WTC11 (cell line): ENCODE measurements around the gene SEC24A. TPM values are rescaled to one million over a fixed set of nuclear protein-coding genes. Genes with fewer than 3 reads are reported as not detected.
A peak's percentile ranks its signal among the peaks of the same experiment; 100 is the strongest.

ENCODE experiments used
- CREM ChIP-seq: sonication (generic); formaldehyde crosslinking; IDR thresholded peaks from 2 replicates; pipeline ENCODE4 v1.8.1; 2022; ENCODE audit warnings: mild to moderate bottlenecking, missing genetic modification reagents, moderate library complexity
- ELF4 ChIP-seq: sonication (generic); formaldehyde crosslinking; IDR thresholded peaks from 2 replicates; pipeline ENCODE4 v1.8.1; 2022; ENCODE audit warnings: low read depth, mild to moderate bottlenecking, moderate library complexity, missing genetic modification reagents
- FOXK1 ChIP-seq: sonication (generic); formaldehyde crosslinking; IDR thresholded peaks from 2 replicates; pipeline ENCODE4 v1.8.0; 2022; ENCODE audit warnings: mild to moderate bottlenecking, moderate library complexity, missing genetic modification reagents
- GABPB1 ChIP-seq: sonication (generic); formaldehyde crosslinking; IDR thresholded peaks from 2 replicates; pipeline ENCODE4 v1.8.1; 2023; ENCODE audit warnings: mild to moderate bottlenecking, missing genetic modification reagents
- IRF2 ChIP-seq: sonication (generic); formaldehyde crosslinking; IDR thresholded peaks from 2 replicates; pipeline ENCODE4 v1.8.0; 2022; ENCODE audit warnings: low read depth, missing genetic modification reagents, borderline replicate concordance
- JAZF1 ChIP-seq: fragments of 250-450 bp; sonication (Bioruptor Pico); IDR thresholded peaks from 2 replicates; pipeline ENCODE4 v1.9.0; 2021; ENCODE audit warnings: moderate library complexity, mild to moderate bottlenecking, inconsistent platforms
- KAT7 ChIP-seq: sonication (generic); formaldehyde crosslinking; IDR thresholded peaks from 2 replicates; pipeline ENCODE4 v1.8.1; 2023; ENCODE audit warnings: missing genetic modification reagents, mild to moderate bottlenecking, borderline replicate concordance
- NFE2L1 ChIP-seq: sonication (generic); formaldehyde crosslinking; IDR thresholded peaks from 2 replicates; pipeline ENCODE4 v1.8.1; 2023; ENCODE audit warnings: missing genetic modification reagents
- NFYB ChIP-seq: sonication (generic); formaldehyde crosslinking; conservative IDR thresholded peaks from 2 replicates; pipeline ENCODE4 v1.8.0; 2022; ENCODE audit warnings: low read depth, missing genetic modification reagents
- NR2C2 ChIP-seq: sonication (generic); formaldehyde crosslinking; IDR thresholded peaks from 2 replicates; pipeline ENCODE4 v1.8.0; 2022; ENCODE audit warnings: mild to moderate bottlenecking, missing genetic modification reagents
- PRRX2 ChIP-seq: fragments of 250-450 bp; sonication (Bioruptor Pico); IDR thresholded peaks from 2 replicates; pipeline ENCODE4 v1.8.0; 2021; ENCODE audit warnings: mild to moderate bottlenecking
- SMAD4 ChIP-seq: sonication (generic); formaldehyde crosslinking; IDR thresholded peaks from 2 replicates; pipeline ENCODE4 v1.8.0; 2022; ENCODE audit warnings: mild to moderate bottlenecking, missing genetic modification reagents
- TEAD1 ChIP-seq: sonication (generic); formaldehyde crosslinking; IDR thresholded peaks from 2 replicates; pipeline ENCODE4 v1.8.0; 2022; ENCODE audit warnings: mild to moderate bottlenecking, missing genetic modification reagents
- TEAD4 ChIP-seq: sonication (generic); formaldehyde crosslinking; IDR thresholded peaks from 2 replicates; pipeline ENCODE4 v1.8.0; 2022; ENCODE audit warnings: mild to moderate bottlenecking, missing genetic modification reagents
- ZNF219 ChIP-seq: sonication (generic); formaldehyde crosslinking; IDR thresholded peaks from 2 replicates; pipeline ENCODE4 v1.8.0; 2023; ENCODE audit warnings: missing genetic modification reagents, mild to moderate bottlenecking, borderline replicate concordance
- ZNF416 ChIP-seq: fragments of 250-450 bp; sonication (Bioruptor Pico); IDR thresholded peaks from 2 replicates; pipeline ENCODE4 v1.9.0; 2021; ENCODE audit warnings: mild to moderate bottlenecking, inconsistent platforms
- total RNA-seq: library from RNA; stranded (reverse); gene quantifications from 3 replicates; pipeline ENCODE4 v1.2.3, GENCODE V29; 2021
- TF ChIP-seq, protein P1 (sequence below): sonication (generic); formaldehyde crosslinking; IDR thresholded peaks from 2 replicates; pipeline ENCODE4 v1.8.1; 2022; ENCODE audit warnings: low read depth, mild to moderate bottlenecking, moderate library complexity, missing genetic modification reagents, borderline replicate concordance
- TF ChIP-seq, protein P2 (sequence below): fragments of 250-450 bp; sonication (Bioruptor Pico); IDR thresholded peaks from 2 replicates; pipeline ENCODE4 v1.9.0; 2021; ENCODE audit warnings: mild to moderate bottlenecking
- TF ChIP-seq, protein P3 (sequence below): sonication (generic); formaldehyde crosslinking; IDR thresholded peaks from 2 replicates; pipeline ENCODE4 v1.8.0; 2022; ENCODE audit warnings: mild to moderate bottlenecking, missing genetic modification reagents
- TF ChIP-seq, protein P4 (sequence below): sonication (generic); formaldehyde crosslinking; IDR thresholded peaks from 2 replicates; pipeline ENCODE4 v1.8.1; 2023; ENCODE audit warnings: mild to moderate bottlenecking, missing genetic modification reagents, moderate library complexity
- TF ChIP-seq, protein P5 (sequence below): sonication (generic); formaldehyde crosslinking; conservative IDR thresholded peaks from 2 replicates; pipeline ENCODE4 v1.8.1; 2022; ENCODE audit warnings: mild to moderate bottlenecking, missing genetic modification reagents
- TF ChIP-seq, protein P6 (sequence below): fragments of 200-600 bp; IDR thresholded peaks from 2 replicates; pipeline ENCODE4 v1.8.0; 2022; ENCODE audit warnings: antibody characterized with exemption
- TF ChIP-seq, protein P7 (sequence below): sonication (generic); formaldehyde crosslinking; IDR thresholded peaks from 2 replicates; pipeline ENCODE4 v1.8.1; 2022; ENCODE audit warnings: mild to moderate bottlenecking, missing genetic modification reagents, moderate library complexity, borderline replicate concordance
- TF ChIP-seq, protein P8 (sequence below): fragments of 250-450 bp; sonication (Bioruptor Pico); IDR thresholded peaks from 2 replicates; pipeline ENCODE4 v1.9.0; 2021; ENCODE audit warnings: mild to moderate bottlenecking
- TF ChIP-seq, protein P9 (sequence below): sonication (generic); formaldehyde crosslinking; IDR thresholded peaks from 2 replicates; pipeline ENCODE4 v1.8.1; 2023; ENCODE audit warnings: mild to moderate bottlenecking, missing genetic modification reagents, moderate library complexity
- TF ChIP-seq, protein P10 (sequence below): sonication (generic); formaldehyde crosslinking; conservative IDR thresholded peaks from 2 replicates; pipeline ENCODE4 v1.8.1; 2023; ENCODE audit warnings: mild to moderate bottlenecking, low read depth, missing genetic modification reagents, moderate library complexity

The SEC24A gene
- total RNA-seq, 1 experiment from 2014 or later, result 30.5 TPM

DNA sequence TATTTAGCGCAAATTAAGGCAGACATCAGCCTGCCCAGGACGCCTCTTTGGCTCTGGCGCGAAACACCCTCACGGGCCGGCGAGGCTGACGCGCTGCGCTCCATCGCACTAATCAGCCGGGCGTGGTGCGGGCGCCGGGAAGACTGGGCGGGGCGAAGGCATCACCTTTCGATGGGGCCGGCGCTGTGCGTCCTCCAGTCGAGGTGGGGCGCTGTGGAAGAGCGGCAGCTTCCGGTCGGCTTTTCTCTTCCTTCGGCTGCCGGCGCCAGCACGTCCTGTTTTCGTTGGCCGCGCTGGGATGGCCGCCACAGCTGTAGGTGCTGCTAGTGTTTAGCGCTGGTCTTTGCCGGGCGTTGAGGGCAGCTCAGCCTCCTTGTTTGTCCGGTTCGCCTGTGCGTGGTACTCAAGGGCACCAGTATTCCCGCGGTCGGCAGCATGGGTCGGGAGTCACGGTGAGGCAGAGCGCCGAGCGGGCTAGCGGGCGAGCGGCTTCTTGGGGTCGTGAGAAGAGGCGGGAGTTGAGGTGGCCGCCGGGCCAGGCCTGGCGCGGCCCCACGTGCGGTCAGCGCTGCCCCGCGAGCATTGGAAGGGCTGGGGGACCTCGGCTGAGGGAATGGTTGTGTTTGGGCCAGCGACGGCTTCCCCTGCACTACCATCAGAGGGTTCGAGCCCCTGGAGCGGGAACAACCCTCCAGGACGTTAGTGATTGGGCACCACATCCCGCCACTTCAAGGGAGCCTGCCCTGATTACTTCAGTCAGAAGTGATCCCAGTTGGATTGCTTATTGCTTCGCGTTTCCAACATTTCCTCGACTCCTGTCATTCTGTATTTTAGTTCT lies 110.1 kb downstream of the SEC24A start, which contains the start of gene DDX46 (continued):
- TF ChIP-seq, protein P1, sequence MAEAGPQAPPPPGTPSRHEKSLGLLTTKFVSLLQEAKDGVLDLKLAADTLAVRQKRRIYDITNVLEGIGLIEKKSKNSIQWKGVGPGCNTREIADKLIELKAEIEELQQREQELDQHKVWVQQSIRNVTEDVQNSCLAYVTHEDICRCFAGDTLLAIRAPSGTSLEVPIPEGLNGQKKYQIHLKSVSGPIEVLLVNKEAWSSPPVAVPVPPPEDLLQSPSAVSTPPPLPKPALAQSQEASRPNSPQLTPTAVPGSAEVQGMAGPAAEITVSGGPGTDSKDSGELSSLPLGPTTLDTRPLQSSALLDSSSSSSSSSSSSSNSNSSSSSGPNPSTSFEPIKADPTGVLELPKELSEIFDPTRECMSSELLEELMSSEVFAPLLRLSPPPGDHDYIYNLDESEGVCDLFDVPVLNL (CRISPR knock-in tag), result no peak
- no peak for TF ChIP-seq SMAD4 (CRISPR knock-in tag)
- peak; percentile 65 for TF ChIP-seq TEAD1 (CRISPR knock-in tag)
- TF ChIP-seq FOXK1 (CRISPR knock-in tag), result peak; percentile 99
- TF ChIP-seq, protein P2, sequence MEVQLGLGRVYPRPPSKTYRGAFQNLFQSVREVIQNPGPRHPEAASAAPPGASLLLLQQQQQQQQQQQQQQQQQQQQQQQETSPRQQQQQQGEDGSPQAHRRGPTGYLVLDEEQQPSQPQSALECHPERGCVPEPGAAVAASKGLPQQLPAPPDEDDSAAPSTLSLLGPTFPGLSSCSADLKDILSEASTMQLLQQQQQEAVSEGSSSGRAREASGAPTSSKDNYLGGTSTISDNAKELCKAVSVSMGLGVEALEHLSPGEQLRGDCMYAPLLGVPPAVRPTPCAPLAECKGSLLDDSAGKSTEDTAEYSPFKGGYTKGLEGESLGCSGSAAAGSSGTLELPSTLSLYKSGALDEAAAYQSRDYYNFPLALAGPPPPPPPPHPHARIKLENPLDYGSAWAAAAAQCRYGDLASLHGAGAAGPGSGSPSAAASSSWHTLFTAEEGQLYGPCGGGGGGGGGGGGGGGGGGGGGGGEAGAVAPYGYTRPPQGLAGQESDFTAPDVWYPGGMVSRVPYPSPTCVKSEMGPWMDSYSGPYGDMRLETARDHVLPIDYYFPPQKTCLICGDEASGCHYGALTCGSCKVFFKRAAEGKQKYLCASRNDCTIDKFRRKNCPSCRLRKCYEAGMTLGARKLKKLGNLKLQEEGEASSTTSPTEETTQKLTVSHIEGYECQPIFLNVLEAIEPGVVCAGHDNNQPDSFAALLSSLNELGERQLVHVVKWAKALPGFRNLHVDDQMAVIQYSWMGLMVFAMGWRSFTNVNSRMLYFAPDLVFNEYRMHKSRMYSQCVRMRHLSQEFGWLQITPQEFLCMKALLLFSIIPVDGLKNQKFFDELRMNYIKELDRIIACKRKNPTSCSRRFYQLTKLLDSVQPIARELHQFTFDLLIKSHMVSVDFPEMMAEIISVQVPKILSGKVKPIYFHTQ, result no peak
- no peak for TF ChIP-seq NFE2L1 (CRISPR knock-in tag)
- TF ChIP-seq, protein P3, sequence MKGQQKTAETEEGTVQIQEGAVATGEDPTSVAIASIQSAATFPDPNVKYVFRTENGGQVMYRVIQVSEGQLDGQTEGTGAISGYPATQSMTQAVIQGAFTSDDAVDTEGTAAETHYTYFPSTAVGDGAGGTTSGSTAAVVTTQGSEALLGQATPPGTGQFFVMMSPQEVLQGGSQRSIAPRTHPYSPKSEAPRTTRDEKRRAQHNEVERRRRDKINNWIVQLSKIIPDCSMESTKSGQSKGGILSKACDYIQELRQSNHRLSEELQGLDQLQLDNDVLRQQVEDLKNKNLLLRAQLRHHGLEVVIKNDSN, result no peak; the same call in 1 of the 2 replicates
- TF ChIP-seq IRF2, result no peak
- TF ChIP-seq, protein P4, sequence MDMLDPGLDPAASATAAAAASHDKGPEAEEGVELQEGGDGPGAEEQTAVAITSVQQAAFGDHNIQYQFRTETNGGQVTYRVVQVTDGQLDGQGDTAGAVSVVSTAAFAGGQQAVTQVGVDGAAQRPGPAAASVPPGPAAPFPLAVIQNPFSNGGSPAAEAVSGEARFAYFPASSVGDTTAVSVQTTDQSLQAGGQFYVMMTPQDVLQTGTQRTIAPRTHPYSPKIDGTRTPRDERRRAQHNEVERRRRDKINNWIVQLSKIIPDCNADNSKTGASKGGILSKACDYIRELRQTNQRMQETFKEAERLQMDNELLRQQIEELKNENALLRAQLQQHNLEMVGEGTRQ (CRISPR knock-in tag), result peak; percentile 36
- TF ChIP-seq, protein P5, sequence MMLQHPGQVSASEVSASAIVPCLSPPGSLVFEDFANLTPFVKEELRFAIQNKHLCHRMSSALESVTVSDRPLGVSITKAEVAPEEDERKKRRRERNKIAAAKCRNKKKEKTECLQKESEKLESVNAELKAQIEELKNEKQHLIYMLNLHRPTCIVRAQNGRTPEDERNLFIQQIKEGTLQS (CRISPR knock-in tag), result 0 out of 2 replicates have a peak, but pooled peaks have one; percentile 72
- no peak for TF ChIP-seq NFYB (CRISPR knock-in tag)
- TF ChIP-seq JAZF1 (CRISPR knock-in tag), result no peak
- TF ChIP-seq ZNF416 (CRISPR knock-in tag), result no peak
- TF ChIP-seq ELF4 (CRISPR knock-in tag), result no peak
- TF ChIP-seq, protein P6, sequence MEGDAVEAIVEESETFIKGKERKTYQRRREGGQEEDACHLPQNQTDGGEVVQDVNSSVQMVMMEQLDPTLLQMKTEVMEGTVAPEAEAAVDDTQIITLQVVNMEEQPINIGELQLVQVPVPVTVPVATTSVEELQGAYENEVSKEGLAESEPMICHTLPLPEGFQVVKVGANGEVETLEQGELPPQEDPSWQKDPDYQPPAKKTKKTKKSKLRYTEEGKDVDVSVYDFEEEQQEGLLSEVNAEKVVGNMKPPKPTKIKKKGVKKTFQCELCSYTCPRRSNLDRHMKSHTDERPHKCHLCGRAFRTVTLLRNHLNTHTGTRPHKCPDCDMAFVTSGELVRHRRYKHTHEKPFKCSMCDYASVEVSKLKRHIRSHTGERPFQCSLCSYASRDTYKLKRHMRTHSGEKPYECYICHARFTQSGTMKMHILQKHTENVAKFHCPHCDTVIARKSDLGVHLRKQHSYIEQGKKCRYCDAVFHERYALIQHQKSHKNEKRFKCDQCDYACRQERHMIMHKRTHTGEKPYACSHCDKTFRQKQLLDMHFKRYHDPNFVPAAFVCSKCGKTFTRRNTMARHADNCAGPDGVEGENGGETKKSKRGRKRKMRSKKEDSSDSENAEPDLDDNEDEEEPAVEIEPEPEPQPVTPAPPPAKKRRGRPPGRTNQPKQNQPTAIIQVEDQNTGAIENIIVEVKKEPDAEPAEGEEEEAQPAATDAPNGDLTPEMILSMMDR, result peak; percentile 19; the same call in 1 of the 2 replicates
- peak; percentile 89 for TF ChIP-seq GABPB1 (CRISPR knock-in tag)
- TF ChIP-seq PRRX2, result no peak
- TF ChIP-seq, protein P7, sequence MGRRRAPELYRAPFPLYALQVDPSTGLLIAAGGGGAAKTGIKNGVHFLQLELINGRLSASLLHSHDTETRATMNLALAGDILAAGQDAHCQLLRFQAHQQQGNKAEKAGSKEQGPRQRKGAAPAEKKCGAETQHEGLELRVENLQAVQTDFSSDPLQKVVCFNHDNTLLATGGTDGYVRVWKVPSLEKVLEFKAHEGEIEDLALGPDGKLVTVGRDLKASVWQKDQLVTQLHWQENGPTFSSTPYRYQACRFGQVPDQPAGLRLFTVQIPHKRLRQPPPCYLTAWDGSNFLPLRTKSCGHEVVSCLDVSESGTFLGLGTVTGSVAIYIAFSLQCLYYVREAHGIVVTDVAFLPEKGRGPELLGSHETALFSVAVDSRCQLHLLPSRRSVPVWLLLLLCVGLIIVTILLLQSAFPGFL (CRISPR knock-in tag), result 0 out of 2 replicates have a peak, but pooled peaks have one; percentile 78
- TF ChIP-seq, protein P8, sequence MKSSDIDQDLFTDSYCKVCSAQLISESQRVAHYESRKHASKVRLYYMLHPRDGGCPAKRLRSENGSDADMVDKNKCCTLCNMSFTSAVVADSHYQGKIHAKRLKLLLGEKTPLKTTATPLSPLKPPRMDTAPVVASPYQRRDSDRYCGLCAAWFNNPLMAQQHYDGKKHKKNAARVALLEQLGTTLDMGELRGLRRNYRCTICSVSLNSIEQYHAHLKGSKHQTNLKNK, result no peak
- TF ChIP-seq, protein P9, sequence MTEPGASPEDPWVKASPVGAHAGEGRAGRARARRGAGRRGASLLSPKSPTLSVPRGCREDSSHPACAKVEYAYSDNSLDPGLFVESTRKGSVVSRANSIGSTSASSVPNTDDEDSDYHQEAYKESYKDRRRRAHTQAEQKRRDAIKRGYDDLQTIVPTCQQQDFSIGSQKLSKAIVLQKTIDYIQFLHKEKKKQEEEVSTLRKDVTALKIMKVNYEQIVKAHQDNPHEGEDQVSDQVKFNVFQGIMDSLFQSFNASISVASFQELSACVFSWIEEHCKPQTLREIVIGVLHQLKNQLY (CRISPR knock-in tag), result 0 out of 2 replicates have a peak, but pooled peaks have one; percentile 28
- TF ChIP-seq KAT7, result peak; percentile 91
- TF ChIP-seq, protein P10, sequence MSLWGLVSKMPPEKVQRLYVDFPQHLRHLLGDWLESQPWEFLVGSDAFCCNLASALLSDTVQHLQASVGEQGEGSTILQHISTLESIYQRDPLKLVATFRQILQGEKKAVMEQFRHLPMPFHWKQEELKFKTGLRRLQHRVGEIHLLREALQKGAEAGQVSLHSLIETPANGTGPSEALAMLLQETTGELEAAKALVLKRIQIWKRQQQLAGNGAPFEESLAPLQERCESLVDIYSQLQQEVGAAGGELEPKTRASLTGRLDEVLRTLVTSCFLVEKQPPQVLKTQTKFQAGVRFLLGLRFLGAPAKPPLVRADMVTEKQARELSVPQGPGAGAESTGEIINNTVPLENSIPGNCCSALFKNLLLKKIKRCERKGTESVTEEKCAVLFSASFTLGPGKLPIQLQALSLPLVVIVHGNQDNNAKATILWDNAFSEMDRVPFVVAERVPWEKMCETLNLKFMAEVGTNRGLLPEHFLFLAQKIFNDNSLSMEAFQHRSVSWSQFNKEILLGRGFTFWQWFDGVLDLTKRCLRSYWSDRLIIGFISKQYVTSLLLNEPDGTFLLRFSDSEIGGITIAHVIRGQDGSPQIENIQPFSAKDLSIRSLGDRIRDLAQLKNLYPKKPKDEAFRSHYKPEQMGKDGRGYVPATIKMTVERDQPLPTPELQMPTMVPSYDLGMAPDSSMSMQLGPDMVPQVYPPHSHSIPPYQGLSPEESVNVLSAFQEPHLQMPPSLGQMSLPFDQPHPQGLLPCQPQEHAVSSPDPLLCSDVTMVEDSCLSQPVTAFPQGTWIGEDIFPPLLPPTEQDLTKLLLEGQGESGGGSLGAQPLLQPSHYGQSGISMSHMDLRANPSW (CRISPR knock-in tag), result no peak
- TF ChIP-seq NR2C2 (CRISPR knock-in tag), result no peak
- no peak for TF ChIP-seq TEAD4
- TF ChIP-seq CREM (CRISPR knock-in tag), result peak; percentile 61
- no peak for TF ChIP-seq ZNF219
